Type B pancreatic cell (in vitro differentiated cells): Measurements from ENCODE around the gene ERMN. TPM values are rescaled to one million over a fixed set of nuclear protein-coding genes. Genes with fewer than 3 reads are reported as not detected.

ENCODE experiments used
- DNase-seq: peaks from one replicate; pipeline ENCODE4 v3.0.0; 2021; ENCODE audit warnings: mixed read lengths; ENCODE audit not compliant: unreplicated experiment; ENCODE audit errors: extremely low spot score
- H3K27ac Mint-ChIP-seq: 2 replicates; pipeline ENCODE4 v1.8.0; 2021; ENCODE audit warnings: mild to moderate bottlenecking, mixed read lengths
- H3K27me3 Mint-ChIP-seq: 2 replicates; pipeline ENCODE4 v1.8.0; 2021; ENCODE audit warnings: mixed read lengths
- H3K36me3 Mint-ChIP-seq: 2 replicates; pipeline ENCODE4 v1.8.0; 2021; ENCODE audit warnings: mixed read lengths
- H3K4me1 Mint-ChIP-seq: one replicate; pipeline ENCODE4 v1.8.0; 2021; ENCODE audit warnings: mixed read lengths; ENCODE audit not compliant: unreplicated experiment
- H3K4me3 Mint-ChIP-seq: 2 replicates; pipeline ENCODE4 v1.8.0; 2021; ENCODE audit warnings: mild to moderate bottlenecking, mixed read lengths
- H3K9me3 Mint-ChIP-seq: 2 replicates; pipeline ENCODE4 v1.8.0; 2021; ENCODE audit warnings: mixed read lengths
- CTCF ChIP-seq: fragments of 200-600 bp; sonication (generic); conservative IDR thresholded peaks from 2 replicates; pipeline ENCODE4 v1.5.0; 2021; ENCODE audit warnings: antibody characterized with exemption, mild to moderate bottlenecking
- total RNA-seq: library from RNA; stranded (reverse); gene quantifications from 2 replicates; pipeline ENCODE4 v1.2.1, GENCODE V29; 2021; ENCODE audit warnings: low replicate concordance

The ERMN gene
- total RNA-seq, 1 donor from 2014 or later, result 1.6 TPM

GRCh38 chr2:157362627-157363026 lies 37.0 kb upstream of the ERMN start:
- H3K4me3 Mint-ChIP-seq, result no peak overlapping the region

DNA sequence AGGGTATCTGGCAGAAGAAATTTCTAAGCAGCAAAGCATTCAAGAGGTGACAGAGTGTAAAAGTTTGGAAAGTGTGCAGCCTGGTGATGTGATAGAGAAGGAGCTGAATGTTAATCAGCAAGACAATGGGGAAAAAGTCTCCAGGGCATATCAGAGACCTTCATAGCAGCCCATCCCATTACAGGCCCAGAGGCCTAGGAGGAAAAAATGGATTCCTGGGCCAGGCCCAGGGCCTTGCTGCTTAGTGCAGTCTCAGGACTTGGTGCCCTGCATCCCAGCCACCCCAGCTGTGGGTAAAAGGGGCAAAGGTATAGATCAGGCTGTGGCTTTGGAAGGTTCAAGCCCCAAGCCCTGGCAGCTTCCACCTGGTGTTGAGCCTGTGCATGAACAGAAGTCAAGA lies 35.9 kb upstream of the ERMN start:
- Mint-ChIP-seq H3K4me3 (no peak overlapping the region), H3K9me3 (peaks cover 7% of the 10 kb centered on the region), H3K27me3 (no peaks in the 10 kb centered on the region), H3K36me3 (no peaks in the 10 kb centered on the region), H3K27ac (no peak overlapping the region), H3K4me1 (peaks cover 4% of the 10 kb centered on the region)
- no peak for DNase-seq
- no peak for TF ChIP-seq CTCF

More at GRCh38 chr2:157362627-157363026, 37.0 kb upstream of the ERMN start:
- no peaks in the 10 kb centered on the region for H3K27me3 Mint-ChIP-seq
- H3K36me3 Mint-ChIP-seq, result no peaks in the 10 kb centered on the region
- no peak for TF ChIP-seq CTCF
- H3K27ac Mint-ChIP-seq, result no peak overlapping the region
- peaks cover 7% of the 10 kb centered on the region for H3K9me3 Mint-ChIP-seq
- DNase-seq, result no peak
- peaks cover 4% of the 10 kb centered on the region for H3K4me1 Mint-ChIP-seq

DNA sequence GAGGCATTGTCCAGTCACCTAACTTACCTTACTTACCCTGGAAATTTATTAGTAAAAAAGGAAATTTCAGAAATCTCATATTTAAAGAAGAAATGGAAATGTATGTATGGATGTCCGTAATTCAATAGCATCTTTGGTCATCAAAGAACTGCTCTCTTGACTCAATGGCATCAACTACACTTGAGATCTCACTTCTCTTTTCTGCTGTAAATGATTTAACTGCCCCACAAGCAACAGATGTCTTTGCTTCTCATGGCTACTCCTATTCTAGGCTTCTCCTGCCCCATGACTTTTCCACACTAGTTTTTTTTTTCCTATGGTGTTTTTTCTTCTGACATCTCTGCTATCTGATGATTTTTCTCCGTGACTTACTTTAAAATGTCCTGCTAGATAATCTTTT lies 34.0 kb upstream of the ERMN start:
- no peak overlapping the region for H3K27ac Mint-ChIP-seq
- no peak for DNase-seq
- no peaks in the 10 kb centered on the region for H3K4me1 Mint-ChIP-seq
- H3K36me3 Mint-ChIP-seq, result no peaks in the 10 kb centered on the region
- H3K27me3 Mint-ChIP-seq, result no peaks in the 10 kb centered on the region
- H3K4me3 Mint-ChIP-seq, result no peak overlapping the region
- peaks cover 7% of the 10 kb centered on the region for H3K9me3 Mint-ChIP-seq
- no peak for TF ChIP-seq CTCF

DNA sequence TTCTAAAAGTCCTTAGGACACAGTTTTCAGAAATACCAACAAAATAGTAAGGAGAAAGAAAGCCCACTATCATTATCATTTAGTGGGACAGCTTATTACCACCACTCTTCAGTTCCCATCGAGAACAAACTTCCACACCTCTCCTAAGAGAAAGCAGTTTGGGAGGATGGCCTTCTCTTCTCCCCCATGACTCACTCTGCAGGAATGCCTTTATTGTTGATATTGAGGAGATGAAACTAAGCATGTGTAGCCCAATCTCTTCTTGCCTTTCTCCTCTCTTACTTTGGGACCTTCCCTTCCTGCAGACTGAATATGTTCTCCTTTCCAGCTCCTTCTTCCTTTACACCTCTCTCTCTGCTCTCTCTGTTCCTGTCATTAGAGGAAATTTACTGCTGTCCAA lies 30.0 kb upstream of the ERMN start:
- H3K27me3 Mint-ChIP-seq, result no peaks in the 10 kb centered on the region
- no peaks in the 10 kb centered on the region for H3K36me3 Mint-ChIP-seq
- DNase-seq, result no peak
- TF ChIP-seq CTCF, result no peak
- H3K9me3 Mint-ChIP-seq, result peaks cover 4% of the 10 kb centered on the region
- H3K4me1 Mint-ChIP-seq, result no peaks in the 10 kb centered on the region
- no peak overlapping the region for H3K27ac Mint-ChIP-seq
- no peak overlapping the region for H3K4me3 Mint-ChIP-seq

DNA sequence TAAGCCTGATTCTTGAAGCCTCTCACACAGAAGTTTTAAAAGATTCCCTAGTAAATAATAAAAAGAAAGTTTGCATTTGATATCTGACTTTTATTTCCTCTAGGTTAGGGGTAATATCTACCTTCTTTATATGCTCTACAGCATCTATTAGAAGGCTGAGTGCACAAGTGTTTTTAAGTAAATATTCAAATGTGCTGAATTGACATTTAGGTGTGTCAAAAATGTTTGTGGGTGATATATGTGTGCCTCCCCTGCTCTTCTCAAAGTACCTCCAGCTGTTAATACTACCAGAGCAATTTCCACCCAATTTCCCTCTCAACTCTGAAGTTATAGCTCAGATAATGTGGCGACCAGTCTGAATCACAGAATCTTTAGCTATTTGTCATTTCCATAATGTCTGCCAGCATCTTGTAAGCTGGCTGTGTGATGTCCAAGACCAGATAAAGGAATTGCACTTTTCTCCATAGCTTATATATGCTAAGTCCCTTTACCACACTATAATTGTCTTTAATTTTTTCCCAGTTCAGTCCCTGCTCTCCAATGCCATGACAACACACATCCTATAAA lies 24.4 kb upstream of the ERMN start:
- Mint-ChIP-seq H3K27me3 (no peaks in the 10 kb centered on the region), H3K4me3 (no peak overlapping the region), H3K9me3 (peaks cover 4% of the 10 kb centered on the region), H3K27ac (no peak overlapping the region), H3K36me3 (no peaks in the 10 kb centered on the region), H3K4me1 (no peaks in the 10 kb centered on the region)
- DNase-seq, result no peak
- no peak for TF ChIP-seq CTCF
